ENCODE data around the gene CEP128.

The CEP128 gene

DNA sequence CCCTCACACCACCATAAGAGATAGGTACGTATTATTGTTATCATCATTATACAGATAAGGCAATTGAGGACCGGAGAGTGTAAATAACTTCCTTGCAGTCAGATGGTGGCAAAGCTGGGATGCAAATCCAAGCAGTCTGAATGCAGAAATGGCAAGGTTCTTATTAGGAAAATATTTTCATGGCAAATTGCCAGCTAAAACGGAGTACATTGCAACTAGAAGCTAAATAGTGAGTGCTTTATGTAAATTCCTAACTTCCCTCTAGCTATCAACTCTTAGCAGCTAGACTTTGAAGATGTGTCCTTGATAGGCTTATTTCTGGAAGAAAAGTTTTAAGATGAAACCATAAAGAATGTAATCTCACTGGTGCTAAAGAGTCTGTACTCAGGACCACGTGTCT is 406.4 kb downstream of the CEP128 start:
- no peak overlapping the region for H3K9ac ChIP-seq (ENCODE audit: low read depth, low read length)
- no peak overlapping the region for H3K4me3 ChIP-seq (ENCODE audit: low read length)
- H3K36me3 ChIP-seq (ENCODE audit: insufficient read depth, low read length): no peaks in the 10 kb centered on the region
- no peaks in the 10 kb centered on the region for H3K4me1 ChIP-seq (ENCODE audit: control insufficient read depth, insufficient read depth, low read length)
- no peaks in the 10 kb centered on the region for H3K9me3 ChIP-seq (replicated peaks; ENCODE audit: low read length)
- H3K4me2 ChIP-seq (ENCODE audit: low read length): no peak overlapping the region
- H3K27me3 ChIP-seq (ENCODE audit: control insufficient read depth, insufficient read depth, low read length): no peaks in the 10 kb centered on the region

DNA sequence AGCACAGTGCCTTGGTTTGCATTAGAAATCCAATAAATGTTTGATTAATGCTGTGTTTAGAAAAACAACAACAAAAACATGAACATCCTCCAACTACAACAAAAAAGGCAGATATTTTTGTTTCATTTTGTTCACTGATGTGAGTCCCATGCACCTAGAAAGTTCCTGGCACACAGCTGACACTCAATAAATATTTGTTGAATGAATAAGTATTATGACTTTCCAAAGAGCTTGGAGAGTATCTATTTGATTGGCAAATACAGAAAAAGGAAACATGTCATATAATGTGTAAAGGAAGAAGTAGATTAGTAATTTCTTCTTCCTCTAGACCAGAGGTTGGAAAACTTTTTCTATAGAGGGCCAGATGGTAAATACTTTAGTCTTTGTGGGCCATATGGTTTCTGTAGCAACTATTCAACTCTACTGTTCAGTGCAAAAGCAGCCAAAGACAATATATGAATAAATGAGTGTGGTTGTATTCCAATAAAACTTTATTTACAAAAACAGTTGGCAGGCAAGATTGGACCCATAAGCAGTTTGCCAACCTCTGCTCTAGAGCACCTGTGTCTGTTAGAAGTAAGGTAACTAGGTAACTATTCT is 417.9 kb downstream of the CEP128 start:
- H3K36me3 ChIP-seq (ENCODE audit: insufficient read depth, low read length): no peaks in the 10 kb centered on the region
- H3K27me3 ChIP-seq (ENCODE audit: control insufficient read depth, insufficient read depth, low read length): no peaks in the 10 kb centered on the region
- no peak overlapping the region for H3K9ac ChIP-seq (ENCODE audit: low read depth, low read length)
- peak overlapping the region; percentile 2 for H3K4me2 ChIP-seq (ENCODE audit: low read length)
- H3K4me1 ChIP-seq (ENCODE audit: control insufficient read depth, insufficient read depth, low read length): peaks cover 19% of the 10 kb centered on the region
- H3K9me3 ChIP-seq (replicated peaks; ENCODE audit: low read length): no peaks in the 10 kb centered on the region
- no peak overlapping the region for H3K4me3 ChIP-seq (ENCODE audit: low read length)

GRCh38 chr14:80522936-80523335 is 418.6 kb downstream of the CEP128 start:
- H3K9ac ChIP-seq (ENCODE audit: low read depth, low read length): no peak overlapping the region
- H3K4me3 ChIP-seq (ENCODE audit: low read length): no peak overlapping the region
- peaks cover 19% of the 10 kb centered on the region for H3K4me1 ChIP-seq (ENCODE audit: control insufficient read depth, insufficient read depth, low read length)
- H3K9me3 ChIP-seq (replicated peaks; ENCODE audit: low read length): no peaks in the 10 kb centered on the region
- no peaks in the 10 kb centered on the region for H3K27me3 ChIP-seq (ENCODE audit: control insufficient read depth, insufficient read depth, low read length)
- no peaks in the 10 kb centered on the region for H3K36me3 ChIP-seq (ENCODE audit: insufficient read depth, low read length)
- peak overlapping the region; percentile 2 for H3K4me2 ChIP-seq (ENCODE audit: low read length)

DNA sequence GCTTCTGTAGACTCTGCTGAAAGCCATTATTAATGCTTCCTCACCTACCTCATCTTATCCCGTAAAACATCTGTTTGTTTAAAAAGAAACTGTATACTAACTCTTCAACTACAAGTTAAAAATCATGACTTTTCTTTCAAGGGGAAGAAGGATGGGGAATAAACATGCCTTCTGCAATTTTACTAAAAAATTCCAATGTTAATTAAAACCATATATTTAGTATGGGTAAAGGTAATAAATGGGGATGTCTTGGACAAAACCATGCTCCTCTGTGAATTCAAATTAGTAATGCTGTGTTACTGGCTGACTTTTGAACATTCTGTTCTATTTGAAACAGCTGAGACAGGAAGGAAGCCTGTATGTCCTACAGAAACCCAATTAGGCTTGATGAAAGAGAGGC is 419.1 kb downstream of the CEP128 start:
- no peaks in the 10 kb centered on the region for H3K27me3 ChIP-seq (ENCODE audit: control insufficient read depth, insufficient read depth, low read length)
- H3K36me3 ChIP-seq (ENCODE audit: insufficient read depth, low read length): no peaks in the 10 kb centered on the region
- no peaks in the 10 kb centered on the region for H3K9me3 ChIP-seq (replicated peaks; ENCODE audit: low read length)
- H3K9ac ChIP-seq (ENCODE audit: low read depth, low read length): no peak overlapping the region
- H3K4me1 ChIP-seq (ENCODE audit: control insufficient read depth, insufficient read depth, low read length): peaks cover 19% of the 10 kb centered on the region
- no peak overlapping the region for H3K4me2 ChIP-seq (ENCODE audit: low read length)
- no peak overlapping the region for H3K4me3 ChIP-seq (ENCODE audit: low read length)

DNA sequence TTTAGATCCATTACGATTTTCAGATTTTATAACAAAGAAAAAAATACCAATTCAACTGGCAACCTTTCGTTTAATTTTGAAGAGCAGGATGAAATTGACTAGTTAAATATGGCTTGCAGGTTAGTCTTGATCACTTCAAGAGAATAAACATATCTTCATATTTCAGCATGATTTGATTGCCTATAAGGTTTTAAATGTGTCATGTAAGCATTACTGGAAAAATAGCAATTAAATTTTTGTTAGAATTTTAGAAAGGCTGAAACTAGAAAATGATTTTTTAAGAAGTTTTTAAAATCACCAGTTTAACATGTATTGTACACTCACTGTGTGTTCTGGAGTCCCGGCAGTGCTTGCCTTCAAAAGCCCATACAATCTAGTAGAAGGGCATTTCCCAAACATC is 420.1 kb downstream of the CEP128 start:
- peaks cover 19% of the 10 kb centered on the region for H3K4me1 ChIP-seq (ENCODE audit: control insufficient read depth, insufficient read depth, low read length)
- H3K9me3 ChIP-seq (replicated peaks; ENCODE audit: low read length): no peaks in the 10 kb centered on the region
- no peaks in the 10 kb centered on the region for H3K27me3 ChIP-seq (ENCODE audit: control insufficient read depth, insufficient read depth, low read length)
- no peaks in the 10 kb centered on the region for H3K36me3 ChIP-seq (ENCODE audit: insufficient read depth, low read length)
- no peak overlapping the region for H3K4me2 ChIP-seq (ENCODE audit: low read length)
- H3K4me3 ChIP-seq (ENCODE audit: low read length): no peak overlapping the region
- H3K9ac ChIP-seq (ENCODE audit: low read depth, low read length): no peak overlapping the region

DNA sequence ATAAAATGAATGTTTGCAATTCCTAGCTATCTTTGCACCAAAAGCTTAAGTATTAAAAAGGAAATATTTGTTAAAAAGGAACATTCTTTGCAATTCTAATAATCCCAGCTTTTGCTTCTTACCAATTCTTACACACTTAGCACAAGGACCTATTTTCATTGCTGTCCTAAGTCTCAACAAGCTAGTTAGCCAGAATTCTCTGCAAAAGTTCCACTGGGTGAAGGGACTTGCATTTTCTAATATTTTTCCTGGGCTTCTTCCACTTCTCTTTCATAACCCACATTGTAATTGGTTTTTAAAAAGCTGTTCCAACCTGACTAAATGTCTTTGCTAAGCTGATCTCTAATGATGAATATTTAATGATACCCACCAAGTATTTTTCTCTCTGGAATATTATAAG is 422.5 kb downstream of the CEP128 start:
- Histone ChIP-seq H3K9ac (ENCODE audit: low read depth, low read length) (no peak overlapping the region), H3K4me2 (ENCODE audit: low read length) (no peak overlapping the region), H3K9me3 (replicated peaks; ENCODE audit: low read length) (no peaks in the 10 kb centered on the region), H3K4me1 (ENCODE audit: control insufficient read depth, insufficient read depth, low read length) (peaks cover 16% of the 10 kb centered on the region), H3K27me3 (ENCODE audit: control insufficient read depth, insufficient read depth, low read length) (no peaks in the 10 kb centered on the region), H3K36me3 (ENCODE audit: insufficient read depth, low read length) (no peaks in the 10 kb centered on the region), H3K4me3 (ENCODE audit: low read length) (no peak overlapping the region)

DNA sequence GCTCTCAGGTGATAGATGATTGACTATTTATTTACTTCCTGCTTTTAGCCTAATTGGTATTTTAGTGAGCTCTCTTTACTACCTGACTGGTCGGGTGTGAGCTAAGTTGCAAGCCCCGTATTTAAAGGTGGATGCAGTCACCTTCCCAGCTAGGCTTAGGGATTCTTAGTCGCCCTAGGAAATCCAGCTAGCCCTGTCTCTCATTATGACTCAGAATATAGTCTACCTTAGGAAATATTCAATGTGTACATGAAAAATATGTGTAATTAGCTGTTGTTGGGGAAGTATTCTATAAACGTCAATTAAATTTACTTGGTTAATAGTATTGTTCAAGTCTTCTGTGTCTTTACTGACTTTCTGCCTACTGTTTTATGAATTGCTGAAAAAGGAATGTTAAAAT is 423.4 kb downstream of the CEP128 start:
- Histone ChIP-seq H3K4me3 (ENCODE audit: low read length) (no peak overlapping the region), H3K9me3 (replicated peaks; ENCODE audit: low read length) (no peaks in the 10 kb centered on the region), H3K9ac (ENCODE audit: low read depth, low read length) (no peak overlapping the region), H3K27me3 (ENCODE audit: control insufficient read depth, insufficient read depth, low read length) (no peaks in the 10 kb centered on the region), H3K36me3 (ENCODE audit: insufficient read depth, low read length) (no peaks in the 10 kb centered on the region), H3K4me1 (ENCODE audit: control insufficient read depth, insufficient read depth, low read length) (peaks cover 7% of the 10 kb centered on the region), H3K4me2 (ENCODE audit: low read length) (no peak overlapping the region)

DNA sequence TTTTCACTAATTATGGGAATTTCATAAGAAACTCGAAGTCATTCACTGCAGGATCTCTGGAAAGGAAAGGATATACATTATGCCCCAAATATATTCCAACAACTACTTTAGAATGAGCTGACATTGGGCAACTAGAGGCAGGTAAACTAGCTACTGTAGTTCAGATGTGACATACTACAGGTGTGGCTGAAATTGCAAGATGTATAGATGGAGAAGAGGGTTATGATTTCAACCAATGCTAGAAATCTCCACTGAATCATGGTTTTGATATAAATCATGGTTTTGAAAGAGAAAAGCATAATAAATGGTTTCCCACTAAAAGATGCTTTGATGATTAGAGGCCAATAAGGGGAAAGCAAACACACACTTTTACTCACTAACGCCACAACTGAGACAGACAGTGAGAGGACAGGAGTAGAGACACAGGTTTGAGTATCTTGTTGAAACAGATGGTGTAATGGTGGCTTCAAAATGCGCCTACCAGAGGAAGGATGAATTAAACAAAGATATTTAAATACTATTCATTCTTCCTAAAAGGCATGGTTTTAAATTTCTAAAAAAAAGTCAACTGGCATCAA is 434.2 kb downstream of the CEP128 start:
- H3K4me3 ChIP-seq (ENCODE audit: low read length): no peak overlapping the region
- no peaks in the 10 kb centered on the region for H3K27me3 ChIP-seq (ENCODE audit: control insufficient read depth, insufficient read depth, low read length)
- no peak overlapping the region for H3K9ac ChIP-seq (ENCODE audit: low read depth, low read length)
- no peak overlapping the region for H3K4me2 ChIP-seq (ENCODE audit: low read length)
- H3K4me1 ChIP-seq (ENCODE audit: control insufficient read depth, insufficient read depth, low read length): no peaks in the 10 kb centered on the region
- no peaks in the 10 kb centered on the region for H3K9me3 ChIP-seq (replicated peaks; ENCODE audit: low read length)
- no peaks in the 10 kb centered on the region for H3K36me3 ChIP-seq (ENCODE audit: insufficient read depth, low read length)

GRCh38 chr14:80504781-80505180 is 436.8 kb downstream of the CEP128 start:
- Histone ChIP-seq H3K4me3 (ENCODE audit: low read length) (no peak overlapping the region), H3K4me2 (ENCODE audit: low read length) (no peak overlapping the region), H3K9me3 (replicated peaks; ENCODE audit: low read length) (no peaks in the 10 kb centered on the region), H3K27me3 (ENCODE audit: control insufficient read depth, insufficient read depth, low read length) (no peaks in the 10 kb centered on the region), H3K4me1 (ENCODE audit: control insufficient read depth, insufficient read depth, low read length) (no peaks in the 10 kb centered on the region), H3K9ac (ENCODE audit: low read depth, low read length) (no peak overlapping the region), H3K36me3 (ENCODE audit: insufficient read depth, low read length) (no peaks in the 10 kb centered on the region)

DNA sequence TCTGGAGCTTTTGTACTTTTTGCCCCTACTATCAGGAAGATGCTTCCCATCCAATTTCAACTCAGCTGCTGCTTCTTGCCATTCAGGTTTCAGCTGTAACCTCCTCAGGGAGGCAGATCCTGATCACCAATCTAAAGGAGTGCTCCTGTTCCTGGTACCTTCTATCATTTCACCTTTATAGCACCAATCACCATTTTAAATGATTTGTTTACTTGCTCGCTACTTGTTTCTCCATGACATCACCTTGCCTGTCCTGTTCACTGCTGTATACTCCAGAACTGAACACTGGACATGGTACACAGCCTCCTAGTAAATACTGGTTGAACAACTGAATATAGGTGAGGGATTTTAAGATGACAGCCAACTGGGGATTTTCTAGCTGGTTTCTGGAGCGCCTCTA is 443.0 kb downstream of the CEP128 start:
- Histone ChIP-seq H3K9ac (ENCODE audit: low read depth, low read length) (no peak overlapping the region), H3K27me3 (ENCODE audit: control insufficient read depth, insufficient read depth, low read length) (no peaks in the 10 kb centered on the region), H3K36me3 (ENCODE audit: insufficient read depth, low read length) (no peaks in the 10 kb centered on the region), H3K9me3 (replicated peaks; ENCODE audit: low read length) (no peaks in the 10 kb centered on the region), H3K4me1 (ENCODE audit: control insufficient read depth, insufficient read depth, low read length) (no peaks in the 10 kb centered on the region), H3K4me2 (ENCODE audit: low read length) (no peak overlapping the region), H3K4me3 (ENCODE audit: low read length) (no peak overlapping the region)

GRCh38 chr14:80496090-80496489 is 445.4 kb downstream of the CEP128 start:
- Histone ChIP-seq H3K4me1 (ENCODE audit: control insufficient read depth, insufficient read depth, low read length) (peaks cover 7% of the 10 kb centered on the region), H3K9me3 (replicated peaks; ENCODE audit: low read length) (no peaks in the 10 kb centered on the region), H3K27me3 (ENCODE audit: control insufficient read depth, insufficient read depth, low read length) (no peaks in the 10 kb centered on the region), H3K9ac (ENCODE audit: low read depth, low read length) (no peak overlapping the region), H3K36me3 (ENCODE audit: insufficient read depth, low read length) (no peaks in the 10 kb centered on the region), H3K4me3 (ENCODE audit: low read length) (no peak overlapping the region), H3K4me2 (ENCODE audit: low read length) (no peak overlapping the region)

DNA sequence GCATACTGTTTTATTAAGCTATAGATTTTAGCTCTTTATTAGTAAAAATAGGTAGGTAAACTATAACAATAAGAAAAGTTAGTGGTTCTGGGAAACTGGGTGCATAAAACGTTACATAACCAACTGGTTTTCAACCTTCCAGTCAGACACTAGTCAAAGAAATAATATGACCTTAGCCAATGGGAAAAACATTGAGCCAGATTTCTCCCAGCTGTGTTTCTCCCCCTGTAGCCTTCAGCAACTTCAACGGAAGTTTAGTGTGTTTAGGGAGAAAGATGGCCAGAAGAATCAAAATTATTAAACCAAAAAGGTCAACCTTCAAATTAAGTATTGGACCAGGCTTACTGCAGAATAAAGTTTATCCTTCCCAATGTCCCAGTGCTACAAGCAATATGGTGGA is 446.8 kb downstream of the CEP128 start:
- H3K9me3 ChIP-seq (replicated peaks; ENCODE audit: low read length): no peaks in the 10 kb centered on the region
- no peak overlapping the region for H3K4me3 ChIP-seq (ENCODE audit: low read length)

More for the DNA sequence above, 446.8 kb downstream of the CEP128 start:
- no peaks in the 10 kb centered on the region for H3K36me3 ChIP-seq (ENCODE audit: insufficient read depth, low read length)
- H3K4me1 ChIP-seq (ENCODE audit: control insufficient read depth, insufficient read depth, low read length): peaks cover 15% of the 10 kb centered on the region
- no peak overlapping the region for H3K9ac ChIP-seq (ENCODE audit: low read depth, low read length)
- no peak overlapping the region for H3K4me2 ChIP-seq (ENCODE audit: low read length)
- no peaks in the 10 kb centered on the region for H3K27me3 ChIP-seq (ENCODE audit: control insufficient read depth, insufficient read depth, low read length)

Data from skeletal muscle satellite cell (primary cell).